Measurements from ENCODE around the gene FLNC.

The FLNC gene

GRCh38 chr7:128814499-128814898, 15.7 kb upstream of the FLNC start:
- TF ChIP-seq ZFX (IDR thresholded peaks at IDR 0.05; ENCODE audit: borderline replicate concordance) (no peak), CTCF (IDR thresholded peaks at IDR 0.05) (no peak)

GRCh38 chr7:128815289-128815942, 14.8 kb upstream of the FLNC start:
- no peak overlapping the region for H3K27ac ChIP-seq
- TF ChIP-seq CTCF (IDR thresholded peaks at IDR 0.05) (no peak), ZFX (IDR thresholded peaks at IDR 0.05; ENCODE audit: borderline replicate concordance) (no peak)

More at GRCh38 chr7:128814499-128814898, 15.7 kb upstream of the FLNC start:
- no peak overlapping the region for H3K27ac ChIP-seq

GRCh38 chr7:128818694-128819093, 11.5 kb upstream of the FLNC start:
- H3K27ac ChIP-seq = no peak overlapping the region
- no peak for TF ChIP-seq ZFX (IDR thresholded peaks at IDR 0.05; ENCODE audit: borderline replicate concordance)
- TF ChIP-seq CTCF (IDR thresholded peaks at IDR 0.05) = no peak

GRCh38 chr7:128821724-128822123, 8.5 kb upstream of the FLNC start:
- TF ChIP-seq CTCF (IDR thresholded peaks at IDR 0.05) (no peak), ZFX (IDR thresholded peaks at IDR 0.05; ENCODE audit: borderline replicate concordance) (no peak)

GRCh38 chr7:128826512-128826911, 3.7 kb upstream of the FLNC start:
- H3K27ac ChIP-seq = no peak overlapping the region
- TF ChIP-seq CTCF (IDR thresholded peaks at IDR 0.05) (no peak), ZFX (IDR thresholded peaks at IDR 0.05; ENCODE audit: borderline replicate concordance) (no peak)

More at GRCh38 chr7:128821724-128822123, 8.5 kb upstream of the FLNC start:
- H3K27ac ChIP-seq = no peak overlapping the region

GRCh38 chr7:128826916-128827247, 3.3 kb upstream of the FLNC start:
- no peak overlapping the region for H3K27ac ChIP-seq
- TF ChIP-seq CTCF (IDR thresholded peaks at IDR 0.05) (no peak), ZFX (IDR thresholded peaks at IDR 0.05; ENCODE audit: borderline replicate concordance) (no peak)

- H3K27ac ChIP-seq = no peak overlapping the region
- TF ChIP-seq ZFX (IDR thresholded peaks at IDR 0.05; ENCODE audit: borderline replicate concordance) (no peak), CTCF (IDR thresholded peaks at IDR 0.05) (no peak)
Measured at GRCh38 chr7:128827248-128827958, 2.8 kb upstream of the FLNC start.

Data from 22Rv1 (cell line).